Non-pigmented ciliary epithelial cell (primary cell): ENCODE data around the gene CAMTA1.
"Not testable (repeated sequence)": the region's sequence is repeated elsewhere in the genome, so short reads cannot be mapped to it uniquely, and the experiment has no call there.

Experiments used
- DNase-seq: peaks from one replicate; pipeline ENCODE4 v3.0.0-alpha.2; 2010; ENCODE audit warnings: low read depth

The CAMTA1 gene, protein sequence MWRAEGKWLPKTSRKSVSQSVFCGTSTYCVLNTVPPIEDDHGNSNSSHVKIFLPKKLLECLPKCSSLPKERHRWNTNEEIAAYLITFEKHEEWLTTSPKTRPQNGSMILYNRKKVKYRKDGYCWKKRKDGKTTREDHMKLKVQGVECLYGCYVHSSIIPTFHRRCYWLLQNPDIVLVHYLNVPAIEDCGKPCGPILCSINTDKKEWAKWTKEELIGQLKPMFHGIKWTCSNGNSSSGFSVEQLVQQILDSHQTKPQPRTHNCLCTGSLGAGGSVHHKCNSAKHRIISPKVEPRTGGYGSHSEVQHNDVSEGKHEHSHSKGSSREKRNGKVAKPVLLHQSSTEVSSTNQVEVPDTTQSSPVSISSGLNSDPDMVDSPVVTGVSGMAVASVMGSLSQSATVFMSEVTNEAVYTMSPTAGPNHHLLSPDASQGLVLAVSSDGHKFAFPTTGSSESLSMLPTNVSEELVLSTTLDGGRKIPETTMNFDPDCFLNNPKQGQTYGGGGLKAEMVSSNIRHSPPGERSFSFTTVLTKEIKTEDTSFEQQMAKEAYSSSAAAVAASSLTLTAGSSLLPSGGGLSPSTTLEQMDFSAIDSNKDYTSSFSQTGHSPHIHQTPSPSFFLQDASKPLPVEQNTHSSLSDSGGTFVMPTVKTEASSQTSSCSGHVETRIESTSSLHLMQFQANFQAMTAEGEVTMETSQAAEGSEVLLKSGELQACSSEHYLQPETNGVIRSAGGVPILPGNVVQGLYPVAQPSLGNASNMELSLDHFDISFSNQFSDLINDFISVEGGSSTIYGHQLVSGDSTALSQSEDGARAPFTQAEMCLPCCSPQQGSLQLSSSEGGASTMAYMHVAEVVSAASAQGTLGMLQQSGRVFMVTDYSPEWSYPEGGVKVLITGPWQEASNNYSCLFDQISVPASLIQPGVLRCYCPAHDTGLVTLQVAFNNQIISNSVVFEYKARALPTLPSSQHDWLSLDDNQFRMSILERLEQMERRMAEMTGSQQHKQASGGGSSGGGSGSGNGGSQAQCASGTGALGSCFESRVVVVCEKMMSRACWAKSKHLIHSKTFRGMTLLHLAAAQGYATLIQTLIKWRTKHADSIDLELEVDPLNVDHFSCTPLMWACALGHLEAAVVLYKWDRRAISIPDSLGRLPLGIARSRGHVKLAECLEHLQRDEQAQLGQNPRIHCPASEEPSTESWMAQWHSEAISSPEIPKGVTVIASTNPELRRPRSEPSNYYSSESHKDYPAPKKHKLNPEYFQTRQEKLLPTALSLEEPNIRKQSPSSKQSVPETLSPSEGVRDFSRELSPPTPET (N-terminal part only)

DNA sequence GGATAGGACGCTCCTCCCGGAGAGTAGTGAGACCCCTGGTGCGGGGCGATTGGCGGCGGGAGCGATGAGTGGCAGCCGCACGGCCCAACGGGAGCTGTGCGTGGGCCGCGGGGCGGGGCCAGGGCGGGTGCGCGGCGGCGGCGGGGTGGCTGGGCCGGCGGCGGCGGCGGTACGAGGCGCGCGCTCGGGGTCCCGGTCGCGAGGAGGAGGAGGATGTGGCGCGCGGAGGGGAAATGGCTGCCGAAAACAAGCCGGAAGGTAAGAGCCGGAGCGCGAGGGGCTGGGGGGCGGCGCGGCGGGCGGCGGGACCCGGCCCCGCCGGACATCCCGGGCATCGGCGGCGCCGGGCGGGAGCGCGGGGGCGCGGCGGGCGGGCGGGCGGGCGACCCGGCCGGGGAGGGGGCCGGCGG, at the start of gene CAMTA1:
Gene CAMTA1 (plus strand): TSS at position 137 of the 410 bp plus-strand sequence. CDS start 77 bp downstream, at position 214.
- no peak for DNase-seq

DNA sequence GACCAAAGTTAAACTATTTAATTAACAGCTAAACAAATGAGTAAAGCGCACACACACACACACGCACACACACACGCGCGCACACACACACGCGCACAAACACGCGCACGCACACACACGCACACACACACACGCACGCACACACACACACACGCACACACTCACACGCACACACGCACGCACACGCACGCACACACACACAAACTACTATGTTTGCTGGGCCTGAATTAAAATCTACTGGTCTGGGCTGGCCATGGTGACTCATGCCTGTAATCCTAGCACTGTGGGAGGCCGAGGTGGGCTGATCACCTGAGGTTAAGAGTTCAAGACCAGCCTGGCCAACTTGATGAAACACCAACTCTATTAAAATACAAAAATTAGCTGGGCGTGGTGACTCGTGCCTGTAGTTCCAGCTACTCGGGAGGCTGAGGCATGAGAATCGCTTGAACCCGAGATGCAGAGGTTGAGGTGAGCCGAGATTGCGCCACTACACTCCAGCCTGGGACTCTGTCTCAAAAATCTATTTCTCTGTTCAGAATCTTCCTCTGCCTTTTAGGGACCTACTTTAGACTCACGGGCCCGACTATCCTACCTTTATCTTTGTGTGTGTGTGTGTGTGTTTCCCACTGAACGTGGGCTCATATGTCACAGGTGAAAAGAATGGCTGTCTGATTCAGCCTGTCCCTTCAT, 46.1 kb upstream of the CAMTA1 start:
- DNase-seq, result no peak

DNA sequence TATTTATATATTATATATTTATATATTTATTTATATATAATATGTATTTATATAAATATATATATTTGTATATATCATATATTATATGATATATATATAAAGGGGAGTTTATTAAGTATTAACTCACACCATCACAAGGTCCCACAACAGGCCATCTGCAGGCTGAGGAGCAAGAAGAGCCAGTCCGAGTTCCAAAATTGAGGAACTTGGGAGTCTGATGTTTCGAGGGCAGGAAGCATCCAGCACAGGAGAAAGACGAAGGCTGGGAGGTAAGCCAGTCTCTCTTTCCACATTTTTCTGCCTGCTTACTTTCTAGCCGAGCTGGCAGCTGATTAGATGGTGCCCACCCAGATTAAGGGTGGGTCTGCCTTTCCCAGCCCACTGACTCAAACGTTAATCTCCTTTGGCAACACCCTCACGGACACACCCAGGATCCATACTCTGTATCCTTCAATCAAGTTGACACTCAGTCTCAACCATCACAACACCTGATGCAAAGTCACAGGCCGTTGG, 42.5 kb upstream of the CAMTA1 start:
- not testable (repeated sequence) for DNase-seq

DNA sequence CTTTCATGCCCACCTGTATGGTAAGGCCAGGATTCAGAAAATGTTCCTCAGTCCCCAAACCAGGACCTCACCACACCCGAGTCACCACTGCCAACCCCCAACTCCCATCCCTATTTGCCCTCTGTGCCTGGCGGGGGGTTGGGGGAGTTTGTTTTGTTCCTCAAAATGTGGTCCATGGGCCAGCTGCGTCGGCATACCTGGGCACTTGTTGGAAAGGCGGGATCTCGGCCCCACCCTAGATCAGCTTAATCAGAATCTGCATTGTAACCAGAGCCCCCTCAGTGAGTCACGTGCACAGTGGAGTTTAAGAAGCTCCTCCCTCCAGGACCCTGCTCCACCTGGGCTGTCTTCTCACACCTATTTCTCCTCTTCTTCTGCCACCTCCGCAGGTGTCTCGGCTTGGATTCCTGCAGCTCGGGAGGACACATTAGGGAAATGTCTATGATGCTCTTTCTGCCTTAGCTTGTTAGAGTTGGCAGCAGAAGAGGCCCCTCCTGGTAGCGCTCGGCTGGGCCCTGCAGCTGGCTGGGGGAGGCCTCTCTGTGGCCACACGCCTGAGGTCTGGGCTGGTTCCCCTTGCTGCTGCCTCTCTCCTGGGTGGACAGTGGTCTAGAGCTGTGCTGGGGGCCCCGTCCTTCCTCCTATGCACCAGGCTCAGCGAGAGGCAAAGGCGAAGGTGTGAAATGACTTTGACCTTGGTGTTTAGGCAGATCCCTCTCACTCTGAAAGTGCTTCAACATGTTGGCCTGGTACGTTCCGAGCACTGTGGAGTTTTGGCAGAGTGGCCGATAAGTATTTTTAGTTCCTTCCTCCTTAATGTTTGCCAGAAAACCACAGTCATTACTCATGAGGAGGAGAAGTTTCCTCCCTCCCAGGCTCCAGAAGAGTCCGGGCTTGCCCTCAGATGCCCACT, 41.8 kb upstream of the CAMTA1 start:
- no peak for DNase-seq

DNA sequence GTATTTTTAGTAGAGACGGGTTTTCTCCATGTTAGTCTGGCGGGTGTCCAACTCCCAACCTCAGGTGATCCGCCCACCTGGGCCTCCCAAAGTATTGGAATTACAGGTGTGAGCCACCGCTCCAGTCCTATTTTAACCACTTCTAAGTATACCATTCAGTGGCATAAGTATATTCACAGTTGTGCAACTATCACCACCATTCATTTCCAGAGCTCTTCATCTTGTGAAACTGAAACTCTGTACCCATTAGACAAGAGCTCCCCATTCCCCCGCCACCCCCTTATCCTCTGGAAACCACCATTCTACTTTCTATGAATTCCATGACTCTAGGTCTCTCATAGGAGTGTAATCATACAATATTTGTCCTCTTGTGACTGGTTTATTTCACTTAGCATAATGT, 40.2 kb upstream of the CAMTA1 start:
- DNase-seq, result no peak

DNA sequence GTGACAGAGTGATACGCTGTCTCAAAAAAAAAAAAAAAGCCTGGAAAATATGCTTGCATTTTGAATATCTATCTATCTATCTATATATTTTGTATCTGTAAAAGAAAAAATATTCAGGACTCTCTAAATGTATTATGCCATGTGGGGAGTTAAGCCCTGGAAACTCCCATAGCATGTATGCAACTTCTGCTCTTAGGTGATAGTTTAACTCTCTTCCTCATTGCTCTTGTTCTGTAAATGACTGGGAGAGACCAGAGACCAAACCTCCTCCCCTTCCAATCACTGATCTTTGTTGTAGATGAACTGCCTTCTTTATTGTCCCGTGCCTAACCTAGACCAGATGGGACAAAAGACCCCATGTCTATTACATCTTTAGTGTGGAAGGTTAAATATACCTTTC, 37.6 kb upstream of the CAMTA1 start:
- no peak for DNase-seq

DNA sequence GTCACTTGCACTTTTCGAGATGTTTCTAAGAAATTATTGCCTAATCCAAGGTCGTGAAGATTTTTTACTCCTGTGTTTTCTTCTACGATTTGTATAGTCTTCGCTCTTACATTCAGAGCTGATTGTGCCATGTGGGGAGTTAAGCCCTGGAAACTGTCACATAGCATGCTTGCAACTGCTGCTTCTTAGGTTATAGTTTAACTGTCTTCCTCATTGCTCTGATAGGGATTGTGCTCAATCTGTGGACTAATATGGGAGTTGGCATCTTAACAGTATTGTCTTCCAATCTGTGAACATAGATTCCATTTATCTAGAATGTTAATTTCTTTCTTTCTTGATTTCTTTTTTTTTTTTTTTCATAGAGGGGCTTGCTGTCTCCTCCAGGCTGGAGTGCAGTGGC, 34.8 kb upstream of the CAMTA1 start:
- DNase-seq, result no peak

DNA sequence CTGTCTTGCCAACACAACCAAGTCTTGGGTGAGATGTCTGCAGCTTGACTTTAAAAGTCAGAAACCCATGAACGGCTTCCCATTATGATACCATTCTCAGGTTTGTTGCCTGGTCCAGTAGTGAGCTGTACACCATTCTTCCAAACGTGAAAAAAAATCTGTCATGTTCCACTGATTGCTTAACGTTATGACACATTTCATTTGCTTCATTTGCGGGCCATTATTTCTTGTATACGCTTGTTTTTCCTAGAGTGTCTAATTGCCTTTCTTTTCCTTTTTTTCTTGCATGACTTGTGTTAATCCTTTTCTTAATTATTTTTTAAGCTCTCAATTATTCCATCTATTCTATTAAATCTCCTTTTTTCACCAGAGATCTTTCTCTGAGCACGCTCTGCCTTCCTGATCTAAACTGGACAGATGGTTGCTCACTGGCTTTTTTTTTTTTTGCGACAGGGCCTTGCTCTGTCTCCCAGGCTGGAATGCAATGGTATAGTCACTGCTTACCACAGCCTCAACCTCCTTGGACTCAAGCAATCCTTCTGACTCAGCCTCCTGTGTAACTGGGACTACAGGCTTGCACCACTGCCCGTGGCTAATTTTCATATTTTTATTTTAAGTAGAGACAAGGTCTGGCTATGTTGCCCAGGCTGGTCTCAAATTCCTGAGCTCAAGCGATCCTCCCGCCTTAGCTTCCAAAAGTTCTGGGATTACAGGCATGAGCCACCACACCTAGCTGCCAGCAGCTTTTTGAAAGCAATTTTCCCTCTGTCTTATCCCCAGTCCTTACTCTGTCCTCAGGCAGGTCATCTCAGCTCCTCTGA, 31.7 kb upstream of the CAMTA1 start:
- DNase-seq, result no peak

DNA sequence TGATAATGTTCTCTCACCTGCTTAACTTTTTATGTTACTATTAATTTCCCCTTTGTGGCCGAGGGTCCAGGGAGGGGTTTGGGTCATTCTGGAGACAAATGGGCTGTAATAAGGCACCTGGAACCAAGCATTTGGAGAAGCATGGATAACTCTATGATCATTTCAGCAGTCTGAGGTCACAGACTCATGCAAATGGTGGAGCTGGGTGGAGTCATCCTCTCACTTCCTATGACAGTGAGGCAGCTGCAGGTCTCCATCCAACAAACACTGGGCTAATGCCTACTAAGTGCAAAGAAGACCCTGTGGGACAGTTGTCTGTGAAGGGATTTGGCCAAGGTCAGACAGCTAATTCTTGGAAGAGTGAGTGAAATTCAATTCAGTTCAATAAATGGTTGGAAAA, 28.8 kb upstream of the CAMTA1 start:
- DNase-seq, result no peak

DNA sequence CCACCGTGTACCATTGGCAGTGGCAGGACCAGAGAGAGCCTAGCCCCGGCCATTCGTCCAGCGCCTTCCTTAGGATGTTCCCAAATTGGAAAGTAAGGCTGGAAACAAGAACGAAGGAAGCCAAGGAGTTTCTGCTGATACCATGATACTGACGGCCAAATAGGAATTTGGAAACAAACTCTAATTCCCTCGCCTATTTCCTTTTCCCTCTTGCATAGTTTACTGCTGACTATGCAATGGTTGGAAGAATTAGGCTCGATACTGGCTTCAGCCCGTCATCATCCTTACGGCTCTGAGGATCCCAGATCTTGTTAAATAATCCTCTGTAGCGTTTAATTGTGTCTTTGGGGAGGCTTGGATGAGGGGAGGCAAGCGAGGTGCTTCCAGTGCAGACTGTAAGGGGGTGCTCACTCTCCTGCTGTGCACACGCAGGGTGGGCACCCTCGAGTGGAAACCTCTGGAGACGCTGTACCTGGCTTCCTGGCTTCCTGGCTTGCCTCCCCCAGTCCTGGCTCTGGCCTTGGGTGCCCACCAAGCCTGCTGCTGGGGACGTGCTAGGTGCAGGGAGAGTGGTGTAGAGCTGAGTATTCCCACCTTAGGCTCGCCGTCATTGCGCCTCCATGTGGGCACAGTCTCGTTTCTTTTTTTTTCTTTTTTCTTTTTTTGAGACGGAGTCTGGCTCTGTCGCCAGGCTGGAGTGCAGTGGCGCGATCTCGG, 27.4 kb upstream of the CAMTA1 start:
- DNase-seq, result no peak

DNA sequence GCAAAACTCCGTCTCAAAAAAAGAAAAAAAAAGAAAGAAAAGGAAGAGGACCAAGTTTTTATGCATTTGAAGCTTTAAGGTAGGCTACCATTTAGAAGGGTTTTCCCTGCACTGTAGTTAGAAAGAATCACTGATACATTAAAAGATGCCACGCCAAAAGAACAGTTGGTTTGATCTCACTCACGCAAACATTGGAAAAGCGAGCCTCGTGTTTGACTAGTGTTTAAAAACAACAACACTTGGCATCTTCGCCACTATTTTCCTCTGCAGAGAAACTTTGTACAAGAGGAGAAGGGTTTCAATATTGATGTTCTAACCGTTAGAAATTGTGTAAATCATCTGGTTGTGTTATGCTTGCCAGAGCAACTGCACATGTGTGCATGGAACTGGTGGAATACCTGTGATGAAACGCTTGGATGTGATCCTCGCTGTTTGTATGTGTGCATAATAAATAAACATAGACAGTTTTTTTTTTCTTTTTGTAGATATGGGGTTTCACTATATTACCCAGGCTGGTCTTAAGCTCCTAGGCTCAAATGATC, 24.0 kb upstream of the CAMTA1 start:
- no peak for DNase-seq

DNA sequence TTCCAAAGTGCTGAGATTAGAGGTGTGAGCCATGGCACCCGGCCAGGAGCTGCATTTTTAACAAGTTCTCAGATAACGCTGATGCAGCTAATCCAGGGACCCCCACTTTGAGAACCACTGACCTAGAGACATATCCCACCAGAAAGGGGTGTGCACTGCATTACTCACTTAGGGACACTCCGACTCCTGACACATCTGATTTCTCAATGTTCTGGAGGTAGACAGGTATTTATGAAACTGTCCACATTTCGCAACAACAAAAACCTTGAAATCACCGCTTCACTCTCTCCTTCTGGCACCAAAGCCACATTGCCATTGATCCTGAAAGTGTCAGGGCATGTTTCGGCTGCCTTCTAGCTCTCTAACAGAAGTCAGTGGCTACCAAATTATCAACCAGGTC, 23.2 kb upstream of the CAMTA1 start:
- no peak for DNase-seq

DNA sequence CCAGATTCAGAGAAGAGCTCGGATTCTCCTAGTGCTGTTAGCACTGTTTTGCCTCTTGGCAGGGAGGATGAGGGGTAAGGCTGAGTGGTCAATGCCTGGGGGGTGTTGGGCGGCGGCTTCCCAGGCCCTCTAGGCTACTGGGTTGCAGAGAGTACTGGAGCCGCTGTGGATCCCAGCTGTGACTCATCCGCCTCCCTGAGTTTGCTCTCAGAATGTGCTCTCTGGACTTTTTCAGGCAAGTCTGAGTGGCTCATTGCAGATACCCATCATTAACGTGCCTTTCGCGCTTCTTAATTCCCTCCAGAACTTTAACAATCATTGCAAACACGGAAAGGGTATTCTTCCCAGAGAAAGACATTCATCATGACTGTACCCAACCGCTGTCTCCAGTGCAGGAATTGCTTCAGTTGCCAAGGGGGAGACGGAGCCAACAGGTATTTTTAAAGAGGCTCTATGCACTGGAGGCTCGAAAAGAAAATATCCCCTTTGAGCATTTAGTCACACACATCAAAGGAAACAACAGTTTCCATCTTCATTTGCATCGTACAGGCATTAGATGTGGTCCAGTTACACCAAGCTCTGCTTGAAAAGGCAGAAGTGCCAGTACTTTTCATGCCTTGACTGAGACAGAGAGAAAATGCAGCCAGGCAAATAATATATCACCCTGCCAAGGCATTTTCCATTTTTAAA, 14.4 kb upstream of the CAMTA1 start:
- DNase-seq, result no peak

DNA sequence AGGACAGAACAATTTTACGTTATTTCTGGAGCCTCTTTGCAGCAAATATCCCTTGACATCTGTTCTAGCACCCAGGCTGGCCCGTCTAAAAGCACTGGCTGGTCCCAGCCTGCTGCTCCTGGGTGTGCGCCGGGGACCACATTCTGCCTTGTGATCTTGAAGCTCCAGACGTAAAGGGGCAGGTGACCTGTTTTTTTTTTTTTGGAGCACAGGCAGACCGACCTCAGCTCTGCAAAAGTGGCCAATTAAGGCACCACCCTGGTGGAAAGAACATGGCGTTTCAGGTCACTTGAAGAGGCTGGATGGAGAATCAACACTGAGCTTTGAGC, 13.8 kb upstream of the CAMTA1 start:
- DNase-seq, result no peak

DNA sequence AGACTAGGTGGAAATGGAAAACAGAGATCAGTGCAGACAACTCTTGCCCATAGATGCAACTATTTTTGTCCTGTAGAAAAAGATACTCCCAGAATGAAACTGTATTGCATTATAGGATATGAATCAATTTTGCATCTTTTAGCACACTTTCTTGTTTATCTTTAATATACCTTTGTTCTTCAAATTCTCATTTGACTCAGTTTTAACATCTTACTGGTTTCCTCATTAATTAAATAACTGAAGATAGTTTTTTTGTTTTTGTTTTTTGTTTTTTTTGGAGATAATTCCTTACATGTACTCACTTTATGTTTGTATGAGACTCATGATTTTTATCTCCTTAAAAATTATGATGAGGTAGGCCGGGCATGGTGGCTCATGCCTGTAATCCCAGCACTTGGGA, 10.9 kb upstream of the CAMTA1 start:
- no peak for DNase-seq

DNA sequence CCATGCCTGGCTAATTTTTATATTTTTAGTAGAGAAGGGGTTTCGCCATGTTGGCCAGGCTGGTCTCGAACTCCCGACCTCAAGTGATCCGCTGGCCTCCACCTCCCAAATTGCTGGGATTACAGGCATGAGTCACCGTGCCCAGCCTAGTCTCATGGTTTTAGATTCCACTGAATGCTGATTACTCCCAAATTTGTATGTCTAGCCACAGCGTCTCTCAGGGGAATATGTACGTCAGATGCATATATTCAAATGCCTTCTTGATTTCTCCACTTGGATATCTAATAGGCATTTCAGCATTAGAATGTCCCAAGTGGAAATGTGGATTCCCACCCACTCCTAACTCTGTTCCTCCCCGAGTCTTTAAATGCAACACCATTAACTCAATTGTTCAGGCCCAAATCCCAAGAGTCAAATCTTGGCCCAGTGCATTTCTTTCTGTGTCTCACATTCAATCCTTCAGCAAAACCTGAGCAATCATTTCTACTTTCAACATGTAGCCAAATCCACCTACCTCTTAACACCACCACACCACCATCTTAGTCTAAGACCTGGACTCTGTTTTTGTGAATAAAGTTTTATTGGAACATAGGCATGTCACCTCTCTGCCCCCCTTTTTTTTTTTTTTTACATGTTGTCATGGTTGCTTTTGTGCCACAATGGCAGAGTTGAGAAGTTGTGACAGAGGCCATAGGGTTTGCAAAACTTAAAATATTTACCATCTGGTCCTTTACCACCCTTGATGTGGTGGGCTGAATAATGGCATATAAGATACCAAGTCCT, 9.8 kb upstream of the CAMTA1 start:
- no peak for DNase-seq

DNA sequence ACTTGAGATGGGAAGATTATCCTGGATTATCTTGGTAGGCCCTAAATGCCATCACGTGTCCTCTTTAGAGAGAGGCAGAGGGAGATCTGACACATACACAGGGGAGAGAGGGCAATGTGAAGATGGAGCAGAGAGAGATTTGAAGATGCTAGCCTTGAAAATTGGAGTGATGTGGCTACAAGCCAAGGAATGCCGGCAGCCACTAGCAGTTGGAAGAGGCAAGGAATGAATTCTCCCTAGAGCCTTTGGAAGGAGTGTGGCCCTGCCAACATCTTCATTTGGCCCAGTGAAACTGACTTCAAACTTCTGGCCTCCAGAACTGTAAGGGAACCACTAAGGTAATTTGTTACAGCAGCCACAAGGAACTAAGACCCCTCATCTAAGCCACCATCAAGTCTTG, 8.9 kb upstream of the CAMTA1 start:
- no peak for DNase-seq
